IMR-90 (cell line): ENCODE data around the gene WHRN. TPM values are rescaled to one million over a fixed set of nuclear protein-coding genes. Genes with fewer than 3 reads are reported as not detected.

ENCODE experiments used
- ATAC-seq: fragments of 200-7000 bp; cut with Tn5 transposase; 2 replicates; pipeline ENCODE4 v1.9.1; 2020; ENCODE audit warnings: low read depth, mild to moderate bottlenecking, moderate library complexity
- BruUV-seq: library from RNA; stranded (reverse); fragments of 400-500 nt; replicated peaks from 2 replicates; lab custom pipeline; 2021; lab: Mats Ljungman, UMichigan
- CTCF ChIA-PET: fragments of 300-600 bp; formaldehyde crosslinking; extraction: SDS; loops from one replicate; lab custom pipeline; 2021; ENCODE audit warnings: antibody characterized with exemption; lab: Yijun Ruan, JAX
- POLR2A ChIA-PET: fragments of 300-600 bp; sonication (Branson Sonifier 250); formaldehyde crosslinking; loops from one replicate; lab custom pipeline; 2022; ENCODE audit warnings: antibody characterized with exemption; ENCODE audit not compliant: unreplicated experiment; lab: Charles Lee
- DNase-seq: peaks from one replicate; pipeline ENCODE4 v3.0.0; 2013
- H2AFZ ChIP-seq: replicated peaks from 2 replicates; pipeline ENCODE3; 2013; ENCODE audit warnings: low read length, mild to moderate bottlenecking; ENCODE audit not compliant: poor library complexity
- H2AK5ac ChIP-seq: 2 replicates; pipeline ENCODE4 v1.6.1; 2013; ENCODE audit warnings: low read depth, low read length, inconsistent platforms
- H2AK9ac ChIP-seq: replicated peaks from 2 replicates; pipeline ENCODE3; 2013; ENCODE audit warnings: mild to moderate bottlenecking, low read depth, low read length, moderate library complexity; ENCODE audit not compliant: poor library complexity
- H2BK120ac ChIP-seq: 2 replicates; pipeline ENCODE4 v1.6.1; 2013; ENCODE audit warnings: low read depth, low read length, inconsistent platforms
- H2BK15ac ChIP-seq: 3 replicates; pipeline ENCODE4 v1.6.1; 2013; ENCODE audit warnings: low read depth, low read length, inconsistent platforms
- H2BK20ac ChIP-seq: 2 replicates; pipeline ENCODE4 v1.6.1; 2013; ENCODE audit warnings: low read depth, mild to moderate bottlenecking, inconsistent platforms, low read length, moderate library complexity
- H2BK5ac ChIP-seq: 2 replicates; pipeline ENCODE4 v1.6.1; 2013; ENCODE audit warnings: mild to moderate bottlenecking, low read depth, low read length, inconsistent platforms; ENCODE audit not compliant: poor library complexity, severe bottlenecking
- H3K14ac ChIP-seq: replicated peaks from 2 replicates; pipeline ENCODE4 v1.6.1; 2013; ENCODE audit warnings: low read depth, low read length, inconsistent platforms
- H3K18ac ChIP-seq: 2 replicates; pipeline ENCODE4 v1.6.1; 2013; ENCODE audit warnings: low read depth, low read length, control low read depth
- H3K23ac ChIP-seq: 2 replicates; pipeline ENCODE4 v1.6.1; 2013; ENCODE audit warnings: low read depth, low read length, inconsistent platforms
- H3K27ac ChIP-seq: 2 replicates; pipeline ENCODE4 v1.5.1; 2013; ENCODE audit warnings: mild to moderate bottlenecking, control low read depth, low read length; ENCODE audit not compliant: insufficient read depth
- H3K27me3 ChIP-seq: 2 replicates; pipeline ENCODE4 v1.6.1; 2013; ENCODE audit warnings: low read length; ENCODE audit not compliant: control insufficient read depth, insufficient read depth
- H3K36me3 ChIP-seq: 2 replicates; pipeline ENCODE4 v1.6.1; 2013; ENCODE audit warnings: low read length, mixed read lengths; ENCODE audit not compliant: control insufficient read depth, insufficient read depth
- H3K4ac ChIP-seq: 2 replicates; pipeline ENCODE4 v1.6.1; 2013; ENCODE audit warnings: low read depth, low read length, inconsistent platforms
- H3K4me1 ChIP-seq: 2 replicates; pipeline ENCODE4 v1.6.1; 2013; ENCODE audit warnings: low read length, mixed read lengths; ENCODE audit not compliant: control insufficient read depth, insufficient read depth
- H3K4me2 ChIP-seq: 2 replicates; pipeline ENCODE4 v1.6.1; 2013; ENCODE audit warnings: low read depth, mild to moderate bottlenecking, control low read depth, low read length, moderate library complexity
- H3K4me3 ChIP-seq: 2 replicates; pipeline ENCODE4 v1.5.1; 2013; ENCODE audit warnings: low read depth, mild to moderate bottlenecking, control low read depth, low read length, moderate library complexity; ENCODE audit not compliant: insufficient read depth
- H3K56ac ChIP-seq: 2 replicates; pipeline ENCODE4 v1.6.1; 2013; ENCODE audit warnings: low read length, inconsistent platforms; ENCODE audit not compliant: insufficient read depth; ENCODE audit errors: extremely low read depth
- H3K79me1 ChIP-seq, 2 experiments: 2 replicates each; pipeline ENCODE4 v1.6.1; 2013; ENCODE audit warnings: low read length in 2 of 2, inconsistent platforms in 1 of 2, low read depth in 1 of 2
- H3K9ac ChIP-seq: 2 replicates; pipeline ENCODE4 v1.6.1; 2013; ENCODE audit warnings: low read depth, low read length, control low read depth
- H3K9me1 ChIP-seq: 2 replicates; pipeline ENCODE4 v1.6.1; 2013; ENCODE audit warnings: low read length, inconsistent platforms; ENCODE audit not compliant: insufficient read depth
- H3K9me3 ChIP-seq: 2 replicates; pipeline ENCODE4 v1.6.1; 2013; ENCODE audit warnings: low read length; ENCODE audit not compliant: control insufficient read depth, insufficient read depth
- H4K20me1 ChIP-seq: 2 replicates; pipeline ENCODE4 v1.6.1; 2013; ENCODE audit warnings: low read length, inconsistent platforms; ENCODE audit not compliant: insufficient read depth
- H4K5ac ChIP-seq: 2 replicates; pipeline ENCODE4 v1.6.1; 2013; ENCODE audit warnings: mild to moderate bottlenecking, low read depth, low read length, control low read depth
- H4K8ac ChIP-seq, 2 experiments: 2 replicates each; pipeline ENCODE4 v1.6.1; 2013; ENCODE audit warnings: low read depth in 2 of 2, low read length in 2 of 2, control low read depth in 1 of 2, inconsistent platforms in 1 of 2
- H4K91ac ChIP-seq: 2 replicates; pipeline ENCODE4 v1.6.1; 2013; ENCODE audit warnings: low read depth, low read length, inconsistent platforms; ENCODE audit not compliant: insufficient read depth
- BHLHE40 ChIP-seq: fragments of 150-350 bp; IDR thresholded peaks from 2 replicates; pipeline ENCODE4 v1.6.1; 2016; ENCODE audit warnings: mild to moderate bottlenecking, low read depth, low read length
- CEBPB ChIP-seq: IDR thresholded peaks from 2 replicates; pipeline ENCODE4 v1.6.1; 2012; ENCODE audit warnings: low read depth, low read length, improper control_type of control experiment
- ELK1 ChIP-seq: fragments of 150-350 bp; IDR thresholded peaks from 2 replicates; pipeline ENCODE4 v1.6.1; 2016; ENCODE audit warnings: low read depth, mild to moderate bottlenecking, low read length, moderate library complexity, borderline replicate concordance
- FOS ChIP-seq: fragments of 150-350 bp; IDR thresholded peaks from 2 replicates; pipeline ENCODE4 v1.6.1; 2016; ENCODE audit warnings: low read depth, low read length
- MAZ ChIP-seq: IDR thresholded peaks from 2 replicates; pipeline ENCODE4 v1.6.1; 2012; ENCODE audit warnings: low read depth, mild to moderate bottlenecking, low read length, improper control_type of control experiment, moderate library complexity, borderline replicate concordance
- MXI1 ChIP-seq: IDR thresholded peaks from 2 replicates; pipeline ENCODE4 v1.6.1; 2012; ENCODE audit warnings: low read depth, mild to moderate bottlenecking, low read length, moderate library complexity, borderline replicate concordance
- NFE2L2 ChIP-seq: fragments of 150-350 bp; IDR thresholded peaks from 2 replicates; pipeline ENCODE4 v1.6.1; 2016; ENCODE audit warnings: low read depth, mild to moderate bottlenecking, low read length
- RAD21 ChIP-seq: IDR thresholded peaks from 2 replicates; pipeline ENCODE4 v1.6.1; 2012; ENCODE audit warnings: low read length, improper control_type of control experiment
- RCOR1 ChIP-seq: IDR thresholded peaks from 2 replicates; pipeline ENCODE4 v1.6.1; 2012; ENCODE audit warnings: mild to moderate bottlenecking, low read length, improper control_type of control experiment; ENCODE audit not compliant: insufficient replicate concordance
- RFX5 ChIP-seq: IDR thresholded peaks from 2 replicates; pipeline ENCODE4 v1.8.0; 2012; ENCODE audit warnings: low read depth, mild to moderate bottlenecking, low read length, moderate library complexity
- SMC3 ChIP-seq: fragments of 150-350 bp; IDR thresholded peaks from 2 replicates; pipeline ENCODE4 v1.6.1; 2016; ENCODE audit warnings: low read depth, mild to moderate bottlenecking, antibody characterized with exemption, low read length, moderate library complexity
- USF2 ChIP-seq: fragments of 150-350 bp; IDR thresholded peaks from 2 replicates; pipeline ENCODE4 v1.6.1; 2017; ENCODE audit warnings: mild to moderate bottlenecking, antibody characterized with exemption, low read length, low read depth
- WGBS, 2 experiments: methylation state at CpG; one replicate each; pipeline versions ENCODE4 v1.1.5 to v1.1.7; 2013; ENCODE audit warnings: missing lambda C conversion rate in 2 of 2; ENCODE audit not compliant: insufficient read length in 1 of 2; ENCODE audit errors: extremely low coverage in 2 of 2; 5-methylcytosine and 5-hydroxymethylcytosine counted together
- dilution Hi-C: fragments of 300-500 bp; cut with HindIII; formaldehyde crosslinking; loops from one replicate; pipeline ENCODE4 v1.14.3; 2018; ENCODE audit warnings: low sequenced_read_pairs; ENCODE audit not compliant: unreplicated experiment
- in situ Hi-C: fragments of 300-500 bp; cut with MboI; formaldehyde crosslinking; loops from 3 replicates; pipeline ENCODE4 v1.14.3; 2019; ENCODE audit warnings: low sequenced_read_pairs, inconsistent platforms, mixed read lengths
- intact Hi-C: fragments of 100-400 bp; cut with micrococcal nuclease; formaldehyde crosslinking; loops from 2 replicates; pipeline ENCODE4 v1.10.0; 2022
- polyA plus RNA-seq, 3 experiments: library from polyadenylated mRNA; depleted of rRNA; stranded (reverse); fragments of >200 nt; gene quantifications; 2 replicates each; pipeline ENCODE4 v1.2.3, GENCODE V29; 2012; ENCODE audit warnings: low replicate concordance in 1 of 3
- total RNA-seq: library from RNA; depleted of rRNA; stranded (reverse); fragments of >200 nt; gene quantifications from 2 replicates; pipeline ENCODE4 v1.2.3, GENCODE V29; 2012

The WHRN gene
- total and polyA plus RNA-seq, 2 of the 4 experiments (the other 2 are of a cell fraction): 0.18 to 2.6 TPM

- CTCF ChIA-PET: interaction anchor here (1.2 kb wide), 1 partner anchor 226 kb away, joined by 4 read pairs; no protein-coding TSS in a partner anchor
- H3K27me3 ChIP-seq: peaks cover 27% of the 10 kb centered on the region
- H4K8ac ChIP-seq: no peak overlapping the region
- no peaks in the 10 kb centered on the region for H3K36me3 ChIP-seq
- H2BK120ac ChIP-seq: no peak overlapping the region
- in situ Hi-C loops: loop anchor here (25.0 kb wide), 1 partner anchor 1085 kb away; no protein-coding TSS in a partner anchor
- H3K4ac ChIP-seq: no peak overlapping the region
- H2AFZ ChIP-seq: no peak overlapping the region
- H3K18ac ChIP-seq: no peak overlapping the region
- no peak overlapping the region for H3K9ac ChIP-seq
- ATAC-seq (no peak), DNase-seq (no peak)
- H4K5ac ChIP-seq: no peak overlapping the region
- no peak overlapping the region for H3K4me3 ChIP-seq
- H2BK15ac ChIP-seq: no peak overlapping the region
- no peaks in the 10 kb centered on the region for H3K4me1 ChIP-seq
- H3K23ac ChIP-seq: no peak overlapping the region
- no peak overlapping the region for H2AK5ac ChIP-seq
- H3K9me1 ChIP-seq: no peaks in the 10 kb centered on the region
- no peak overlapping the region for H3K4me2 ChIP-seq
- intact Hi-C loops: no loop called here
- H3K27ac ChIP-seq: no peak overlapping the region
- no peak overlapping the region for H3K14ac ChIP-seq
- H4K20me1 ChIP-seq: no peaks in the 10 kb centered on the region
- H3K79me1 ChIP-seq: no peaks in the 10 kb centered on the region
- no peak overlapping the region for H4K91ac ChIP-seq
- no CpG with 5 or more reads among the region's 4 CpGs for WGBS, 2 experiments
- no TSS peak for BruUV-seq
- H3K9me3 ChIP-seq: no peaks in the 10 kb centered on the region
- no peak overlapping the region for H3K56ac ChIP-seq
- no peak overlapping the region for H2BK20ac ChIP-seq
- TF ChIP-seq SMC3: no peak
- TF ChIP-seq RAD21: no peak
- no peak for TF ChIP-seq RCOR1
- TF ChIP-seq FOS: no peak
- TF ChIP-seq NFE2L2: no peak
- no peak for TF ChIP-seq MXI1
- no peak for TF ChIP-seq USF2
- no peak for TF ChIP-seq RFX5
- no peak for TF ChIP-seq CEBPB
- no peak for TF ChIP-seq ELK1
- TF ChIP-seq MAZ: no peak
- no peak for TF ChIP-seq BHLHE40
- H2AK9ac ChIP-seq: no peak overlapping the region
- POLR2A ChIA-PET: interaction anchor here (0.6 kb wide), 1 partner anchor 1208 kb away, joined by 3 read pairs; no protein-coding TSS in a partner anchor
- dilution Hi-C loops: no loop called here
- no peak overlapping the region for H2BK5ac ChIP-seq
These were observed 77.6 kb downstream of the WHRN start for GRCh38 chr9:114427644-114428043.
